OCI-M1 (cell line): ENCODE data around the gene CPNE4.

Experiments
- DNase-seq: peaks from one replicate; lab custom pipeline; 2025; lab: John Stamatoyannopoulos, UW

CPNE4 gene

DNA sequence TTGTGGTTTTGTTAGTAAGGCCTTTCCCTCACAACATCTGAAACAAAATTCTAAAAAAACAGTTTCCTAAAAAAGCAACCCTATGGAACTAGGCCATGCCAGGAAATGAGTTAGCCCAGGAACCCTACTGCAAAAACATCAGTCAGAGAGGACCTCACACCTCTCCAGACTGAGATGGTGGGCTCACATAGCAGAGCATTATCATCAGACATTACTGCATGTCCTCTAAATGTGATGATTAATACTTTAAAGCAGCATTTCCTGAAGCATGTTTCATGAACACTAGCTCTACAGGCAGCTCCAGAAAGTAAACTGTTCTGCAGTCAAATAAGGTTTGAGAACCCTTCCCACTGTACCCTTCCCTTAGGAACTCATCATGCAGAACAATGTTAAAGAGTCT, 299.7 kb downstream of the CPNE4 start:
- DNase-seq = no peak

DNA sequence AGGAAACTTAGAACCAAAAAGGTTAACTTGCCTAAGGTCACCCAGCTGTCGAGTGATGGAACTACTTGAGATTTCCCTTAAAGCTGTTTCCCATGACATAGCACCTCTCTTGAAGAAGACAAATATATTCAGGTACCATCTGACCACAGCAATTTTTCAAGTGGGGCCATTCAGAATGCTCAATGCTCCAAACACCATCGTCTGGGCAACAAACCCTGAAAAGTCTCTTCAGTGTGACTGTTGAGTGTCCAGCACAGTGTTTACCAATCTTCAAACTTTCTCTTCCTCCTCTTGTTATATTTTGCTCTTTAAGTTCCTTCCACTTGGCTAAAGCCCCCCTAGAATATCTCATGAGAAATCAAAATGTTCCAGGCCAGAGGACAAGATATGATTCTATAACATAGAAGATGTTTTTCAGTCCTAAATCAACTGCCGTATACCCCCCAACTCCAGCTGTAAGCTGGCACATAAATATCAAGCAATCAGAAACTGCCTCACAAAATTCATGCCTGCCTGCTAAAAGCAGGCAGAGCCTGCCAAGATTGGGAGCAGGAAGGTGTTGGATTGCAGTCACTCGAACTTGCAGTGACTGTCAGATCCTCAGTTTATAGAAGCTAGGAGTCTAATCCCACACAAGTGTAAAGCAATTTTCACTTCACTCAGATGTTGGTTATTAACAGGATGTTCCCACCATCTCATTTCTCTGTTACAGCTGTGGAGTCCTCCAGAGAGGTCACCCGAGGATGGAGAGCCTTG, 301.6 kb downstream of the CPNE4 start:
- no peak for DNase-seq

DNA sequence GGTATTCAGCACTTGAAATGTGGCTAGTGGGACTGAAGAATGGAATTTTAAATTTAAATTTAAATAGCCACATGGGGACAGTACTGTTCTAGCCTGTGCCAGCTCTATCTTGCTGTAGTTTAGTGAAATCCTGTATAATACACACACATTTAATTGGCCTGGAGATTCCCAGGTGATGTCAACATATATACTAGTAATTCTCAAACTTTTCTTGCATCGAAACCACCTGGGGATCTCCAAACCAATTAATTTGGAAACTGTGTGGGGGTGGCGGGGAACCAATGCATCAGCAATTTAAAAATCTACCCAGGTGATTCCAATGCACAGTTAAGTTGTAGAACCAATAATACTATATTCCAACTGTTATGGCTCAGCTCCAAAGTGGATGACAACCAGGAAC, 303.1 kb downstream of the CPNE4 start:
- no peak for DNase-seq

DNA sequence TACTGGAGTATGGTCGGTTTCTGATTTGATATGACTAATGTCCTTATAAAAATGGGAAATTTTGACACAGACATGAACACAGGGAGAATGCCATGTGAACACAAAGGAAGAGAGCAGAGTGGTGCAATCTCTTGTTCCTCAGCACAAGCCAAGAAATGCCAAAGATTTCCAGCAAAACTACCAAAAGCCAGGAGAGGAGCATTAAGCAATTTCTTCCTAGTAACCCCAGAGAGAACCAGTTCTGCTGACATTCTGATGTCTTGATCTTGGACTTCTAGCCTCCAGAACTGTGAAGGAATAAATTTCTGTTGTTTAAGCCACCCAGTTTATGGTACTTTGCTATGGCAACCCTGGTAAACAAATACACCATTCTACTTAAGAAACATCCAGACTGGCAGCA, 304.2 kb downstream of the CPNE4 start:
- DNase-seq = no peak

DNA sequence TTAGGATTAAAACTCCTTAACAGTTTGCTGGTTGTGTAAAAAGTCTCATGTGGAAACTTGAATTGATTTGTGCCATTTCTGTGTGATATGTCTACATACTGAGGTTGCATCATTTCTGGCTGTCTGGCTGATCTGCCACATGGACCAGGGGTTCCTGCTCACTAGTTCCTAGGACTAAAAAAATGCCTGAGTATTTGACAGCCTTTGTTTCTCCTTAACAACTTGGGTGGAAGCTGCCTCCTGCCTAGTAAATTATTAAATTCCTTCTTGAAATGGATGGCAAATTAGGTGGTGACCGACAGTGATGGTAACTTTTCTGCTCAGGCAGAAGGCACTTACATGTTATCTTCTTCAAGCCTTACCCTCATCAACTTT, 305.2 kb downstream of the CPNE4 start:
- DNase-seq = no peak

DNA sequence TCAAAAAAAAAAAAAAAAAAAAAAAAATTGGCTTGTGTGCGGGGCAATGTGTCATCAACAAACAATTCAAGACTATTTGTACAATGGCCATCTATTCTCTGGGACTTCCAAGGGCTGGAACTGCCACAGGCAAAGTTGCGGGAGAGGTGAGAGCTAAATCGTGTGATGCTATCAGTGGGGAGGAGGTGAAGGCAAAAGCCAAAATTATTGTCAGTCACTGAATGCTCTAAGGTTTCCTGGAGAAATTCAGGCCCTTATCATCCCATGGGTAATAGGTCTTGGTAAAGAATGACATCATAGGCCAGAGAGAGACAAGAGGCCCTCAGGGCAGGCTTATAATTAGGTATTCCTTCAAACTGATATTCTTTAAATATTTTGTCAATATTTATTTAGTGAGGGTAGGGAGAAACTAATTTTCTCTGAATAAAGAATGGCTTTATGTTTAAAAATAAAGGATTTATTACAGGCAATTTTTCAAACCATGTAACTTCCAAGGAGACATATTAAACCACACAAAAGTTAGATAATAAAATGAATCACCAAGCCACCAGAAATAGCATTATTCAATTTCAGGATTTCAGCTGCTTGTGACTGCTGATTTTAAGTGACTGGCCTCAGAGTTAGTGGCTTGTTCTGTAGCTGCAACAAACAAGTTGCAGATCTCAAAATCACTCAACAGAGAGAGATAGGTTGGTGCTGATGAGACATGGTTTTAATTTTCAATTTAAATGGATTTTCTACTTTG, 305.7 kb downstream of the CPNE4 start:
- peak; percentile 6 for DNase-seq

DNA sequence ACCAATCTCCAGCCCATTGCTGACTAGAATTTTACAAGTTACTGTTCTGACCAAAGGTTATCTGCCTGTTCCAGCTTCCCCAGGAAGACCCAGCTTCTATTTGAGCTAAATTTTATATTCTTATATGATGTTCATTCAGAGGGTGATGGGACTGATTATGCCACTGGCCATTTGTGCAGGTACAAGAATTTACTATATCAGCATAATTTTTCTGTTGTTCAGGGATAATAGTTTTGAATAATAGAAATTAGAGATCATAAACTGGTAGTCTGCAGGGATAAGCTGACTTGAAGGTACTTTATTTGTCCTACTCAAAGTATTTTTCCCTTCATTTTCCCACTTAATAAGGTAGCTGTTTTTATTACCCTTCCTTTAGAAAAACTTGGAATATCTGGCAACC, 309.4 kb downstream of the CPNE4 start:
- DNase-seq = no peak

DNA sequence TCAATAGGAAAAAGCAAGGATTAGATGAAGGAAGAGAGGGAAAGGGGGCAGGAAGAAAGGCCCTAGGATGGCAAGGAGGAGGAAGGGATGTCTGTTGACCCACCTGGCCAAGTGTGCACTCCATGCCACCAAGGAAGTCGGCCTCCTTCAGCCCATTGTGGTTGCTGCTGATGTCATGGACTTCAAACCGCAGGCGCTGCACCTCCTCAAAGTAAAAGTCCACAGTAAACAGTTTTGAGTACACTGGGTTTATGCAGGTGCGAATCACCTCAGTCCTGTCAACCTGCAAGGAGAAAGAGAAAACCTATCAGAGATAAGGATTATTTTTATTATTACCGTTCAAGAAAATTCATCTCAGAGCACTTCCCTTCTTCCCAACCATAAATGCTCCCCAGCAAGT, 311.5 kb downstream of the CPNE4 start:
- DNase-seq = no peak

DNA sequence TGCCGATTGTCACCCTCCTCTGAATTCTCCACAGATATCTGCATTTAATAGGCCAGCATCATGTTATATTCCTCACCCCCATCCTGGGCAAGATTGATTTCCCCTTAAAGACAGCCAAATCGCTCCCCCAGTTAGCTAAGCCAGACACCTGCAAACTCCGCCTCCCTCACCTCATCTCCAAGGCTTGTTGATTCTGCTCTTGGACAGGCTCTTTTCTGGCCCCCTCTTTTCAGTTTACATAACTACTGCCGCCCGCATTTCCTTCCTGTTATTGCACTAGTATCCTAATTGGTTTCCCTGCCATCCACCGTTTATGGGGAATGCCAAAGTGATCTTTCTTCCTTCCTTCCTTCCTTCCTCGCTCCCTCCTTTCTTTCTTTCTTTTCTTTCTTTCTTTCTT, 317.3 kb downstream of the CPNE4 start:
- DNase-seq = no peak

DNA sequence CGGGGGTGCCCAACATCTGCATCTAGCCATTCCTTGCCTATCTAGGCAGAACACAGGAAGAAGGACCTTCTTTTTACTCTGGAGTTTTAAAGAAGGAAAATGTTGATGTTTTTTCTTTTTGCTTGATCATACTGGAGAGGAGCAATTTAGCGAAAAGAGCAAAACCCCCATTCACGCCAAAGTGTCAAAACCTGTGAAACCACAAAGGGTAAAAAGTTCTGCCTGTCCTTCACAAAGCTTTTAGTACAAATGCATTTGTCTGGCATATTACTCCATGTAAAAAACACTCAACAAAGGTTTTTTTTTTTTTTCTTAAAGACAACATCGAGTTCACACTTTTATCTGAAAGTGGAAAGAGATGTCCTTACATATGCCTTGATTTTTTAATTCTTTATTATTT, 317.9 kb downstream of the CPNE4 start:
- DNase-seq = no peak

DNA sequence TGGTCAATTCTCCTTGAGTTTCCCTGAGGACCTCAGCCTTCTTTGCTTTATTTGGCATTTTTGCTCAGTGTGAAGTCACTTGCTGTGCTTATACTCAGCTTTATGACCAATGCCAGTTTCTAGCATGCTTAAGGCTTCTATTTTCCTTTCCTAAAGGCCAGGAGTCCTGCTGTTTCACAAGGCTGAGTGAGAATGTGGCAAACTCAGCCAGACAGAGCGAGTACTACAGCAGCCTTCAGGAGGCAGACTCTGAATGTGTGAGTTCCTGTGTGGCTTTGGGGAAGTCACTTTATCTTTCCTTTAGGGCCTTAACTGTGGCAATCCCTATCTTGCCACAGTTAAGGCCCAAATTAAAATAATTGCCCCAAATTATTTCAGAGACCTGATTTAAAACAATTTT, 318.8 kb downstream of the CPNE4 start:
- DNase-seq = peak; percentile 10

DNA sequence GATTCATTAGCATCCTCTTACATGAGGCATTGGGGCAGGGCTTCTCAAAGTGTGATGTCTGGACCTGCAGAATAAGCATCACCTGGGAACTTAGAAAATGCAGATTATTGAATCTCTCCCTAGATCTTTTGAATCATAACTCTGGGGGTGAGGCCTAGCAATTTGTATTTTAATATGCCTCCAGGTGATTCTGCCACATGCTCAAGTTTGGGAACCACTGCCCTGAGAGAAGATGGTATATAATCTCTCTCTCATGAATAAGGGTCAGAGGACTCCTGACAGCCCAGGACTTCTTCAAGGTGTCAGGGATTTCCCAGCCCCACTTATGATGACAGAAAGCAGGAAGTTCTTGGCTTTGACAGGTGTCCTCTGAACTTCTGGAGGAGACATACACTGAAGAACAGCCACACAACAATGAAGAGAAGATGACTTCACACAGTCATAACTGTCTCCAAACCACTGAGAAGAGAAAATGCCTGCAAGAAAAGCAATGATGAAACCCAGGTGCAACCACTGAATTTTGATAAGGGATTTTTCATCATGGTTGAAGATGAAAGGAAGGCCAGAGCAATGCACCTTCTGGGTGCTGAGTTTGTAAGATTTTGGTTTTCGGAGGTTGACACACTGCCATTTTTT, 320.1 kb downstream of the CPNE4 start:
- DNase-seq = no peak

DNA sequence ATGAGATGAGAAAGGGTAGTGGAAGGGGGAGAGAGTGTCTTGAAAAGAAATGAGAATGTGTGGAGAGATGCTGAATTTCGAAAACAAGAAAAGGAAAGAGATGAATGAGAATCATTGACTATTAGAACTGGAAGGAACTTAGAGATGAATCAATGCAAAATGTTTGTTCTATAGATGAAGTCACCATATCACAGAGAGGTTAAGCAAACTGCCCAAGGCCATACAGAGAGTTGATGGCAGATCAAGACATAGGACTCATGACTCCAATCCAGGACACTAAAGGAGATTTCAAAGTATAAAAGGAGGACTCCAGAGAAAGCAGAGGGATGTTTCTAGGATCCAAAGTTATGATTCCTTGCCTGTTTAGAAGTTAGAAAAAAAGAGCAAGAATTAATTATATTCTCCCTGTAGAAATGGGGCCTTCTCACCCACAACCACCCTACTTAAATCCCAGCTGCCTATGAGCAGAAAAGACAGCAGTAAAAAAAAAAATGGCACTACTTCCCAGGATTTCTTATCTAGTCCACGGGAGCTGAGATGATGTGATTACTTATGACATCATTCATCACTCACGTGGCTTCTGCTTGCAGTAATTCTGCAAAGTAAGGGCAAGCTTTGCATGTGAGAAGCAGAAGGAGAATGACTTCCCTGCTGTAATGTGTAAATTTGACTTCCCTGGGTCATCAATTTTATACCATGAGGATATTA, 321.2 kb downstream of the CPNE4 start:
- no peak for DNase-seq

DNA sequence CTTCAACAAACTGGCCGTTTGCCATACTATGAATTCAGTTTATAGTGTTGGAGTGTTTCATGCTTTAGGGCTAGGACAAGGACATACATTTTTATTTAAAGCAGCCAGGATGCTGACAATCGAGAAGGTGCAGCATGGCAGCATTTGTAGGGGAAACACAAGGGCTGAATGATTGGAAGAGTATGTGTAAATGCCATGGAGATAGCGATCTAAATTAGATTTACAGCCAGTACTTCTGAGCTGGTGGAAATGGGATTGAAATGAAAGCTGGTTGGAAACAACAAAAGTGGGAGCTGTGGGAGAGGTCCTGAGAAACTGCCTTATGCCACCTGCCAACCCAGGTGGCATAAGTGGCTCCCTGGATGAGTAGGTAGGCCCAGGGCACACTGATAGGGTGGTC, 322.2 kb downstream of the CPNE4 start:
- DNase-seq = no peak

DNA sequence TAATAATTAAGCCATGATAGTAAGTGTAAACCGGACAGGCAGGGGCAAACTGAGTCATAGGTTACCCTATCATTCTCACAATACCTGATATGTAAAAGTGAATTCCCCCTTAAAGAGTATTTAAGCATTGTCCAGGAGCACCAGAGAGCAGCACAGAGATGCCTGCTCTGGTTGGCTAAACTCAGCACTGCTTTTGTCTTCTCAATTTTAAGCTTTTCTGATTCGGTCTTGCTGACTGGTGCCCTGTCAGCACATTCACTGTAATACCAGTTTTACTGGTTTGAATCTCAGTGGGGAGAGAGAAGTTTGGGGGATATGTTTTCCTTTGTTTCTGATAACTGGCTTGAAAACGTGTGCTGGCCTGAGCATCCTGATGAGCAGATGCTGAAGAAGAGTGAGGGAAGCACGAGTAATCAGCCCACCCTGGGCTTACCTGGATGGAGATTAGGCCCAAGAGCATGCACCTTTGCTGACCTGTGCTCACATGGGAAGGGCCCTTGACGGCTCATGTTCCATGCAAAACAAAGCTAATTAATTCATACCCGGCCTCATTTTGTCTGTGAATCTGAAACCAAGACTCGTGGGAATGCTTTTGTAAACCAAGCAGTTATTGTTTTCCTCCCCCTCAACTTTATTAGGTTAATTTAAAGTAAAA, 323.6 kb downstream of the CPNE4 start:
- DNase-seq = no peak

DNA sequence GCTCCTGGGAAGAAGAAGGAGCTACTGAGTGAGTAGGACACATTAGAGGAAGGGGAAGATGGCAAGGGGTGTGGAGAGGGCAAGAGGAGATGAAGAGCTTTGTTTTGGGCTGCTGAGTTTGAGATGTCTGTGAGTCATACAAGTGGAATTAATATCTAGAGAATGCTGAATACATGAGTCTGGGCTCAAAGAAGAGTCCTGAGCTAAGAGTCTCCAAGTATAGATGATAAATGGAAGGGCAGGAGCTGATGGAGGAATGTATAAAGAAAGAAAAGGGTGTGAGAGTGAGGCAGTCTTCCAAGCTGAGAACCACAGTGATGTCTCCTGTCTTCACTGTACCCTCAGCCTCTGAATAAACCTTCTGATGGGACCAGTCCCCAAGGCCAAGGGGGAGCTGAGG, 326.6 kb downstream of the CPNE4 start:
- no peak for DNase-seq

DNA sequence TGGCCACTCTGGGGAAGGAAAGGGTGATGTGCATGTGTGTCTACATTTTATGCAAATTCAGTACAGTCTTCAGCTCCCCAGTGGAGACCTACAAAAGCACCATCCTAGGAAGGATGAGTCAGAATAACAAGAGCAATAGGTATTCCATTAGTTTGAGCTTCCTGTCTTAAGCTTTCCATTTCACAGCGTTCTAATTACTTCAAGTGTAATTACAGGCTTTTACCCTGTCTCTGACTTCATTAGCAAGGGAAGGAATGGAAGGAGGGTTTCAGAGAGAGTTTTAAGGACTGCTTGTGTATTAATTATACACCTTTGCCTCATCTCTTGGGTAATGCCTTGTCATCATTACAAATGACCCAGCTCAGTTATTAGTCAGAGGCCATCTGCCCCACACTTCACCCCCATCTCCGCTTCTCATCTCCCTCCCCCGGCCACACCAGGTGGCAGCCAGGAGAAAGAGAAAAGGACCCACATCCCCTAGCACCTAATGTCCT, 329.2 kb downstream of the CPNE4 start:
- DNase-seq = no peak

DNA sequence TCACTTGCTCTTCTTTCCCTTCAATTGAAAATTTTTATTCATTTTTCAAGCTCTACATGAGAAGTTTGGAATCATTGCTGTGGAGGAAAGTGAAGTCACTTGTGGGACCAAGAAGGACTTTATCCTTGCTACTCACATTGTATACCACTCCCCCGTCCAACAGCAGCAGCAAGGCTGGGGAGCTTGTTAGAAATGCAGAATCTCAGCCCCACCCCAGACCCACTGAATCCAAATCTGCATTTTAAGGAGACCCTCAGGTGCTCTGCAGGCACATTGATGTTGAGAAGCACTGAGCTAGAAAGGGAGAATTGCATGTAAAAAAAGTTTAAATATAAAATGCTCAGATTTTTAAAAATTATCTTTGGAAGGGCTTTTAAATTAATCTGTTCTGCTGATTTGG, 329.7 kb downstream of the CPNE4 start:
- DNase-seq = no peak

DNA sequence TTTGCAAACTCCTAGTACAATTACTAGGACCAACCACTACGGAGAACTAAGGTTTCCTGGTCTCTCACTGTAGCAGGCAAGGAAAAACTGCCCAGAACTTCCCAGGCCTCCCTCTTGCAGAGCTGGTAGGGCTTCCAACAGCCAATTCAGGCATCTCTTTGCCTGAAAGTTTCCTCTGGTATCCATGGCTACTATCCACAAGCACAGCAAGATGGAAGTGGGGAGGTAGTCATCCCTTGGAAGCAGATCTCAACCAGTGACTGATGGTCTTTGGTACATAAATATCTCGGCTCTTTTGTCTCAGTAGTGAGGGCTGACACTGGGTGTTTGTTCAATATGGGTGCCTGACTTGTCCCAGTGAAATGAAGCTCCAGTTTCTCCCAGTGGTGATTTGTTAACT, 330.7 kb downstream of the CPNE4 start:
- no peak for DNase-seq

DNA sequence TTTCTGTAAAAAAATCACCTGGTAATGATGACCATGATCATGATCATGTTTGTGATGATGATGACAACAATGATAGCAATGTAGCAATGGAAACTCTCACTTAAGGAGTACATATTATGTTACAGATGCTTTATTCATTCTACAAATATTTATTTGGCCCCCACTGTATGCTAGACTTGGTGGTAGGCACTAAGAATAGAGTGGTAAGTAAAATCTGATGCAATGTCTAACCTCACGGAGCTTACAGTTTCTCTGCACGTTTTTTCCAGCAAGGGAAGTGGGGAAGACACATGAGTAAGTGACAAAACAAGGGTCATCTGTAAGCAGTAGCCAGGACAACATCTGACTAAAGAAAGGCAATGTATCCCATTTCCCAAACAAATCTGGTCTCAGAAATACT, 332.7 kb downstream of the CPNE4 start:
- no peak for DNase-seq

DNA sequence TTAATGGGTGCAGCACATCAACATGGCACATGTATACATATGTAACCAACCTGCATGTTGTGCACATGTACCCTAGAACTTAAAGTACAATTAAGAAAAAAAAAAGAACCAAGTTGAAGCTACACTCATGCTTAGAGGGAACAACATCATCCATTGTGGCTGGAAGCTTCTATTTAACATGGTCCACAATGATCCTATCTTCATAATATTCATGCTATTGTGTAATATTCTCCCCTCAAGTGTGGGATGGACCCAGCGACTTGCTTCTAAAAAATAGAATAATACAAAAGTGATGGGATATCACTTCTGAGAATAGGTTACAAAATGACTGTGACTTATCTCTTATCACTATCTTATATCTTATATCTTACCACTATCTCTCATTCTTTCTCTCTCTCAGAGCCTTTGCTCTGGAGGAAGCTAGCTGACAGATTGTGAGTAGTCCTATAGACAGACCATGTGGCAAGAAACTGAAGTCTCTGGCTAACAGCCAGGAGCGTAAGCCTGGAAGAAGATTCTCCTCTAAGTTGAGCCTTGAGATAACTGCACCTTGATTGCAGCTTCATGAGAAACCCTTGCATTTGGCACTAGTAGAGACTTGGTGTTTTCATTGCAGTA, 333.6 kb downstream of the CPNE4 start:
- no peak for DNase-seq

DNA sequence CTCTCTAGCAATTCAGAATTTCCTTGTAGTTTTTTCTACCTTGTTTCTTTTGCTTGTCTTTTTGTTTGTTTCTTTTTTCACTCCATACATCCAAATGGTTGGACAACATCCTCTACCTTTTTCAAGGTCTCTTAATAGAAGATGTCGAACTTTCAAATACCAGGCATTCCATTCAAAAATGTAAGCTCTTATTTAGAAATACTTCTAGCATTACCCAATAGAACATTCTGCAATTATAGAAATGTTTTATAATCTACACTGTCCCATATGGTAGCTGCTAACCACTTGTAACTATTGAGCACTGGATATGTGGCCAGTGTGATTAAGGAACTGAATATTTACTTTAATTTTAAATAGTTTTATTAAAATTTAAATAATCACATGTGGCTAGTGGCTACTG, 335.8 kb downstream of the CPNE4 start:
- DNase-seq = no peak
